Lower leg skin (tissue), 4 donors: Measurements from ENCODE around the gene CTBP2. TPM values are rescaled to one million over a fixed set of nuclear protein-coding genes. Genes with fewer than 3 reads are reported as not detected.

ENCODE experiments used
- DNase-seq, 2 donors: peaks; one replicate each; pipeline ENCODE4 v3.0.0-alpha.2; 2019; ENCODE audit warnings: low spot score in 2 of 2
- H3K4me3 ChIP-seq: fragments of 200-600 bp; sonication (generic); 2 replicates; pipeline ENCODE4 v1.5.1; 2017; ENCODE audit warnings: mild to moderate bottlenecking, low read depth; ENCODE audit not compliant: poor library complexity, severe bottlenecking
- CTCF ChIP-seq, 3 donors: fragments of 450-650 bp; IDR thresholded peaks; one replicate each; pipeline ENCODE4 v1.5.1; 2016; ENCODE audit warnings: antibody characterized with exemption in 3 of 3, mild to moderate bottlenecking in 3 of 3, moderate library complexity in 2 of 3
- POLR2A ChIP-seq, 2 donors: fragments of 450-650 bp; IDR thresholded peaks; one replicate each; pipeline ENCODE4 v1.6.1; 2016 to 2017; ENCODE audit warnings: antibody characterized with exemption in 2 of 2, mild to moderate bottlenecking in 1 of 2, moderate library complexity in 1 of 2
- WGBS, 2 donors: methylation state at CpG; one replicate each; pipeline ENCODE4 v1.1.5; 2018; 5-methylcytosine and 5-hydroxymethylcytosine counted together
- intact Hi-C: fragments of 100-400 bp; cut with DNase I; formaldehyde crosslinking; loops from one replicate; pipeline ENCODE4 v1.15.0; 2023; ENCODE audit warnings: low total_unique reads
- total RNA-seq, 4 donors: library from RNA; depleted of rRNA; stranded (reverse); fragments of >200 nt; gene quantifications; one replicate each; pipeline ENCODE4 v1.1.0, GENCODE V29; 2016

Gene CTBP2
- total RNA-seq, 4 donors from 2014 or later: 30.3 to 39.5 (median 32.2) TPM

- DNase-seq: no peak
- 72 to 77% methylated on average over 23 of the region's 23 CpGs for WGBS, 2 donors
- no peak overlapping the region for H3K4me3 ChIP-seq
- intact Hi-C loops: no loop called here
- no peak for TF ChIP-seq CTCF (IDR thresholded peaks at IDR 0.05)
- TF ChIP-seq POLR2A (IDR thresholded peaks at IDR 0.05): no peak
Observed at GRCh38 chr10:125015356-125015944, 144.9 kb downstream of the CTBP2 start.

- intact Hi-C loops: no loop called here
- H3K4me3 ChIP-seq: no peak overlapping the region
- TF ChIP-seq CTCF (IDR thresholded peaks at IDR 0.05) (no peak), POLR2A (IDR thresholded peaks at IDR 0.05) (no peak)
- WGBS, 2 donors: 87 to 93% methylated on average over 19 of the region's 19 CpGs
- no peak for DNase-seq
Observed at GRCh38 chr10:125014836-125015355, 145.5 kb downstream of the CTBP2 start.

- intact Hi-C loops: no loop called here
- TF ChIP-seq POLR2A (IDR thresholded peaks at IDR 0.05) (no peak), CTCF (IDR thresholded peaks at IDR 0.05) (no peak)
- H3K4me3 ChIP-seq: no peak overlapping the region
- no peak for DNase-seq
- WGBS, 2 donors: 76 to 83% methylated on average over 20 of the region's 20 CpGs
Observed at GRCh38 chr10:125014086-125014830, 146.1 kb downstream of the CTBP2 start.

GRCh38 chr10:125013529-125013872 lies 146.9 kb downstream of the CTBP2 start:
- no peak overlapping the region for H3K4me3 ChIP-seq
- no peak for TF ChIP-seq POLR2A (IDR thresholded peaks at IDR 0.05)
- no peak for TF ChIP-seq CTCF (IDR thresholded peaks at IDR 0.05)
- no peak for DNase-seq
- 93 to 97% methylated on average over 7 of the region's 7 CpGs for WGBS, 2 donors
- intact Hi-C loops: no loop called here

- no peak for TF ChIP-seq CTCF (IDR thresholded peaks at IDR 0.05)
- TF ChIP-seq POLR2A (IDR thresholded peaks at IDR 0.05): no peak
- H3K4me3 ChIP-seq: no peak overlapping the region
- intact Hi-C loops: no loop called here
- DNase-seq: no peak
- WGBS, 2 donors: 79 to 85% methylated on average over 15 of the region's 15 CpGs
Observed at GRCh38 chr10:125012851-125013528, 147.4 kb downstream of the CTBP2 start.
